ENCODE results near the gene WNT9B. TPM values are rescaled to one million over a fixed set of nuclear protein-coding genes. Genes with fewer than 3 reads are reported as not detected.

WNT9B gene
- not detected in 2 replicates for total RNA-seq

DNA sequence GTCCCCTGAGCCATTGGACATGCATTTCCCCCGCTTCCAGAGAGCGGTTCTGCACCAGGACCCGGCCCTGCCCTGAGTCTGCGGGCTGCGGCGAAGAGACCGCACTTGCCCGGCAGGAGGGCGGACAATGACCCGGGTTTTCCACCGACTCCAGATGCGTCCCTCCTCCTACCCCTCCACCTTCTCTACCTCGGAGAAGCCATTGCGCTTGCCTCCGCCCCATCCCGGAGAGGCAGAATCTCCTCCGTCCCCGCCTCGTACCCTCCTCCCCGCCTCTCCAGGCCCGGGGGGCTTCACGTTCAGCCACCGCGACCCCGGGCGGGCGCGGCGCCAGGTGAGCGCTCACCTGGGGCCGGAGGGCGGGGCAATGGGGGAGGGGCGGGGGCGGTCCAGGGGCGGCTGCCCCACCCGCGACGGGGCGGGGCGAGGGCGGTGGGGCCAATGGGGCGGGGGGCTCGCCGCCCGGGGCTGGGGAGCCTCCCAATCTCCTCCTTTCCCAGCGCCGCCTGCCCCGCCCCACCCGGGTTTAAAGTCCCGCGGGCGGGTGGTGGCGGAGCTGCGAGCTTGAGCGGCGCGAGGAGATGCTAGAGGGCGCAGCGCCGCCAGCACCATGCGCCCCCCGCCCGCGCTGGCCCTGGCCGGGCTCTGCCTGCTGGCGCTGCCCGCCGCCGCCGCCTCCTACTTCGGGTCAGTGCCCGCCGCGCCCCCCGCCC lies at the start of gene WNT9B:
Gene WNT9B (plus strand): TSS at position 555 of the 713 bp plus-strand sequence. CDS start 56 bp downstream, at position 611.

DNA sequence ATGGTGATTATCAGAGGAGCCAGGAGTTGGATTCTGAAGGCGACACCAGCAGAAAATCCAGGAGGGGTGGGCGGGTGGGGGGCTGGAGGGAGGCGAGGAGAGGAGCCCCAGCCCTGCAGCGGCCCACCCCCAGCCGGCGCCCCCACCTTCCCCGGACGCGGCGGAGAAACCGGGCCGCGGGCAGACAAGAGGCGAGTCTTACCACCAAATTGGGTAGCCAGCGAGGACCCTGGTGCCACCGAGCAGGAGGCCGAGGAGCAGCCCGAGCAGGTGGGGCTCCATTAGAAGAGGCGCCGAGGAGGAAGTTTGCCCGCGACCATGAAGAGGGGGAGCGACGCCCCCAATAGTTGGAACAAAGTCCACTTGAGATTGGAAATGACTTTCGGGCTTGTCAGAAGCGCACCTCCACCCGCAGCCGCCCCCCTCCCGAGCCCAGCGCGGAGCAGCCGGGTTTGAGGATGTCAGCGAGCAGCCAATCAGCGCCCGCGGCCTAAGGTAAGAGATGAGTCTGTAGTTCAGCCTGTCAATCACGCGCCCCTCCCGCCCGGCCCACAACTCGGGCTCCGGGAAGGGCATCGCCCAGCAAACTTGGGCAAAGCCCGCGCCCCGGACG lies 33.0 kb upstream of the WNT9B start, which contains the start of gene WNT3:
Gene WNT3 (minus strand): TSS at position 377 of the 613 bp plus-strand sequence. CDS start 95 bp downstream, at position 282.

DNA sequence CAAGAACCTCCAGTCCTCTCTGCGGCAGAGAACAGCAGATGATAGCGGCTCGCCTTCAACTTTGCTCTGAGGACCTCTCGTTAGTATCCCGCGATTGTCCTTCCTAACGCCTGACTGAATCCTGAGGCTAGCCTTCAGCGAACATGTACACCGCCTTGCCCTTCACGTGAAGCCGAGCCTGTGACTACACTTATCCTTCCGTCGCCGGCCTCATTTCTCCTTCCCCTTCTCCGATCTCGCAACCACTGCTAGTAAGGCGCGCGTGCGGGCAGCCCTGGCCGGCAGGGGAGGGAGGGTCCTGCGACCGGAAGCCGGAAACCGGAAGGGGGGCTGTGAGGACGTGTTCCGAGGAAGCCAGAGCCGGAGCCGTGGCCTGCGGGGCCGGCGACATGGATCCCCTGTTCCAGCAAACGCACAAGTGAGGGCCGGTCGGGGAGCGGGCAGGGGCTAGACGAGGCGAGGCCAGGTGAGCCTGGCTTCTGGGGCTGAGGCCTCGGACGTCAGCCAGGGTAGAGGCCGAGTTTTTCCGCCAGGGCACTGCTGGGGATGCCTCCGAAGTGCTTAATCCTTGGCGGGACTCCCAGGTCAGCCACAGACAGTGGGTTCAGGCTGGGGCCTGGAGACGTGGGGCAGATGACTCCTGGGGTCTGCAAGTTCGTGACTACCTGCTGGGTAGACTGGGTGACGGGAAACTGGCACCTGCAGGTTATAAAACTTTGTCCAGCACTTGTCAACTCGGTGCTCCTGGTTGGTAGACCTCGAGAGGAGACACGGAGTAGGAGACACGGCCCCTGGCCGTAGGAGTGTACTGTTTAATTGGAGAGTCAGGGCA lies 71.6 kb downstream of the WNT9B start, which contains the start of gene GOSR2:
Gene GOSR2 (plus strand): TSS at position 357 of the 832 bp plus-strand sequence. CDS start 33 bp downstream, at position 390.

Small RNAs within 50 kb of the gene (small RNA-seq; reads per million reads assigned to genes)
- not detected for gene RNU6ATAC3P

Other genes starting within 250 kb of the WNT9B start
- 0.37 and 0.39 TPM in 2 replicates for gene WNT3, start 32.9 kb upstream of the WNT9B start, total RNA-seq
- 31.6 and 37.5 TPM in 2 replicates for gene GOSR2, start 71.6 kb downstream of the WNT9B start, total RNA-seq
- not detected in 2 replicates for gene RPRML, start 127.7 kb downstream of the WNT9B start, total RNA-seq